Stimulated activated naive CD8-positive, alpha-beta T cell treated with anti-CD3 and anti-CD28 coated beads, Interleukin-15, Interleukin-2, amounts not matched to agents 100 ng/mL and 50 ng/mL, for 24 hours (primary cell): ENCODE results near the gene NYNRIN.

Source experiments
- H3K27ac Mint-ChIP-seq: one replicate; pipeline ENCODE4 v1.8.0; 2021; ENCODE audit warnings: mild to moderate bottlenecking, mixed read lengths
- H3K27me3 Mint-ChIP-seq: one replicate; pipeline ENCODE4 v1.8.0; 2021; ENCODE audit warnings: mixed read lengths
- H3K36me3 Mint-ChIP-seq: one replicate; pipeline ENCODE4 v1.8.0; 2021; ENCODE audit warnings: low read depth, mixed read lengths
- H3K4me1 Mint-ChIP-seq: one replicate; pipeline ENCODE4 v1.8.0; 2021; ENCODE audit warnings: low read depth, mixed read lengths
- H3K4me3 Mint-ChIP-seq: one replicate; pipeline ENCODE4 v1.8.0; 2021; ENCODE audit warnings: mild to moderate bottlenecking, mixed read lengths
- H3K9me3 Mint-ChIP-seq: one replicate; pipeline ENCODE4 v1.8.0; 2021; ENCODE audit warnings: mixed read lengths

Gene NYNRIN

GRCh38 chr14:24411443-24412389 lies 12.9 kb downstream of the NYNRIN start:
- Mint-ChIP-seq H3K27ac (no peak overlapping the region), H3K27me3 (no peaks in the 10 kb centered on the region), H3K4me3 (no peak overlapping the region), H3K4me1 (no peaks in the 10 kb centered on the region), H3K9me3 (no peaks in the 10 kb centered on the region), H3K36me3 (no peaks in the 10 kb centered on the region)

- Mint-ChIP-seq H3K9me3 (no peaks in the 10 kb centered on the region), H3K4me1 (no peaks in the 10 kb centered on the region), H3K27ac (no peak overlapping the region), H3K27me3 (peaks cover 5% of the 10 kb centered on the region), H3K36me3 (no peaks in the 10 kb centered on the region), H3K4me3 (no peak overlapping the region)
These were observed 15.3 kb downstream of the NYNRIN start for GRCh38 chr14:24414077-24414476.

- no peak overlapping the region for H3K27ac Mint-ChIP-seq
- peaks cover 8% of the 10 kb centered on the region for H3K27me3 Mint-ChIP-seq
- no peaks in the 10 kb centered on the region for H3K4me1 Mint-ChIP-seq
- H3K4me3 Mint-ChIP-seq, result no peak overlapping the region
- H3K36me3 Mint-ChIP-seq, result no peaks in the 10 kb centered on the region
- no peaks in the 10 kb centered on the region for H3K9me3 Mint-ChIP-seq
These were observed 16.1 kb downstream of the NYNRIN start for GRCh38 chr14:24414732-24415420.

GRCh38 chr14:24415421-24416253 lies 16.8 kb downstream of the NYNRIN start:
- no peak overlapping the region for H3K27ac Mint-ChIP-seq
- H3K27me3 Mint-ChIP-seq, result peaks cover 8% of the 10 kb centered on the region
- H3K9me3 Mint-ChIP-seq, result no peaks in the 10 kb centered on the region
- no peak overlapping the region for H3K4me3 Mint-ChIP-seq
- H3K36me3 Mint-ChIP-seq, result no peaks in the 10 kb centered on the region
- no peaks in the 10 kb centered on the region for H3K4me1 Mint-ChIP-seq

- Mint-ChIP-seq H3K9me3 (no peaks in the 10 kb centered on the region), H3K4me3 (no peak overlapping the region), H3K36me3 (no peaks in the 10 kb centered on the region), H3K27me3 (peaks cover 8% of the 10 kb centered on the region), H3K4me1 (no peaks in the 10 kb centered on the region), H3K27ac (no peak overlapping the region)
These were observed 17.6 kb downstream of the NYNRIN start for GRCh38 chr14:24416254-24416931.

- H3K9me3 Mint-ChIP-seq, result no peaks in the 10 kb centered on the region
- H3K27me3 Mint-ChIP-seq, result peaks cover 8% of the 10 kb centered on the region
- no peak overlapping the region for H3K4me3 Mint-ChIP-seq
- no peaks in the 10 kb centered on the region for H3K4me1 Mint-ChIP-seq
- H3K36me3 Mint-ChIP-seq, result no peaks in the 10 kb centered on the region
- no peak overlapping the region for H3K27ac Mint-ChIP-seq
These were observed 18.3 kb downstream of the NYNRIN start for GRCh38 chr14:24416932-24417619.

GRCh38 chr14:24417832-24418491 lies 19.2 kb downstream of the NYNRIN start:
- H3K36me3 Mint-ChIP-seq, result no peaks in the 10 kb centered on the region
- no peak overlapping the region for H3K4me3 Mint-ChIP-seq
- H3K9me3 Mint-ChIP-seq, result no peaks in the 10 kb centered on the region
- no peaks in the 10 kb centered on the region for H3K4me1 Mint-ChIP-seq
- H3K27ac Mint-ChIP-seq, result no peak overlapping the region
- peaks cover 8% of the 10 kb centered on the region for H3K27me3 Mint-ChIP-seq

- Mint-ChIP-seq H3K27ac (no peak overlapping the region), H3K36me3 (no peaks in the 10 kb centered on the region), H3K4me1 (no peaks in the 10 kb centered on the region), H3K27me3 (peaks cover 8% of the 10 kb centered on the region), H3K4me3 (no peak overlapping the region), H3K9me3 (no peaks in the 10 kb centered on the region)
These were observed 19.7 kb downstream of the NYNRIN start for GRCh38 chr14:24418492-24418873.

- H3K4me3 Mint-ChIP-seq, result no peak overlapping the region
- peaks cover 8% of the 10 kb centered on the region for H3K27me3 Mint-ChIP-seq
- H3K27ac Mint-ChIP-seq, result no peak overlapping the region
These were observed 23.5 kb downstream of the NYNRIN start for GRCh38 chr14:24422261-24422660.

GRCh38 chr14:24422694-24423601 lies 24.1 kb downstream of the NYNRIN start:
- H3K36me3 Mint-ChIP-seq, result no peaks in the 10 kb centered on the region
- H3K27me3 Mint-ChIP-seq, result peaks cover 8% of the 10 kb centered on the region
- no peaks in the 10 kb centered on the region for H3K9me3 Mint-ChIP-seq
- no peak overlapping the region for H3K4me3 Mint-ChIP-seq
- H3K4me1 Mint-ChIP-seq, result peaks cover 20% of the 10 kb centered on the region
- H3K27ac Mint-ChIP-seq, result no peak overlapping the region

More at GRCh38 chr14:24422261-24422660, 23.5 kb downstream of the NYNRIN start:
- H3K36me3 Mint-ChIP-seq, result no peaks in the 10 kb centered on the region
- H3K4me1 Mint-ChIP-seq, result peaks cover 17% of the 10 kb centered on the region
- no peaks in the 10 kb centered on the region for H3K9me3 Mint-ChIP-seq

- peak overlapping the region; percentile 19 for H3K27ac Mint-ChIP-seq
- no peak overlapping the region for H3K4me3 Mint-ChIP-seq
- no peaks in the 10 kb centered on the region for H3K9me3 Mint-ChIP-seq
- no peaks in the 10 kb centered on the region for H3K36me3 Mint-ChIP-seq
- H3K27me3 Mint-ChIP-seq, result no peaks in the 10 kb centered on the region
- H3K4me1 Mint-ChIP-seq, result peaks cover 28% of the 10 kb centered on the region
These were observed 26.9 kb downstream of the NYNRIN start for GRCh38 chr14:24425704-24426103.

- Mint-ChIP-seq H3K27me3 (no peaks in the 10 kb centered on the region), H3K9me3 (no peaks in the 10 kb centered on the region), H3K4me3 (no peak overlapping the region), H3K36me3 (peaks cover under 1% of the 10 kb centered on the region), H3K27ac (no peak overlapping the region), H3K4me1 (peaks cover 33% of the 10 kb centered on the region)
These were observed 27.5 kb downstream of the NYNRIN start for GRCh38 chr14:24426150-24426911.
